OCI-M2 (cell line): ENCODE data around the gene XAGE1B.
"Not testable (repeated sequence)": the region's sequence is repeated elsewhere in the genome, so short reads cannot be mapped to it uniquely, and the experiment has no call there.

ENCODE experiments used
- DNase-seq: peaks from one replicate; lab custom pipeline; 2025; ENCODE audit not compliant: unreplicated experiment; lab: John Stamatoyannopoulos, UW

Gene XAGE1B, protein sequence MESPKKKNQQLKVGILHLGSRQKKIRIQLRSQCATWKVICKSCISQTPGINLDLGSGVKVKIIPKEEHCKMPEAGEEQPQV

DNA sequence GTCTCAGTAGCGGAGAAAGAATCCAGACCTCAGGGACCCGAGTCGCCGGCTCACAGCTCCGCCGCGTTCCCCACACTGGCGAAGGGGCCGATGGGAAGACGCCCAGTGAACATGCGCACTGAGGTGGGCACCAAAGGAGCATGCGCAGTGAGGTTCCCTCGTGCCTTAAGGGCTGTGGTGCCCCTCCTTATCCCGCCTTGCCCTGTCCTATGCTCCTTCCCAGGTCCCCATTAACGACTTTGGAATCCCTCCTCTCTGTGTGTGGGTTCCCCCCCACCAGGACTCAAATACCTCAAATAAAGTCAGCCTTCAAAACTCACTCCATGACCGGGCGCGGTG, at the start of gene XAGE1B:
TSS of gene XAGE1B (minus strand) at position 77 of the 339 bp plus-strand sequence. CDS start 1,536 bp downstream, outside the sequence.
- not testable (repeated sequence) for DNase-seq

DNA sequence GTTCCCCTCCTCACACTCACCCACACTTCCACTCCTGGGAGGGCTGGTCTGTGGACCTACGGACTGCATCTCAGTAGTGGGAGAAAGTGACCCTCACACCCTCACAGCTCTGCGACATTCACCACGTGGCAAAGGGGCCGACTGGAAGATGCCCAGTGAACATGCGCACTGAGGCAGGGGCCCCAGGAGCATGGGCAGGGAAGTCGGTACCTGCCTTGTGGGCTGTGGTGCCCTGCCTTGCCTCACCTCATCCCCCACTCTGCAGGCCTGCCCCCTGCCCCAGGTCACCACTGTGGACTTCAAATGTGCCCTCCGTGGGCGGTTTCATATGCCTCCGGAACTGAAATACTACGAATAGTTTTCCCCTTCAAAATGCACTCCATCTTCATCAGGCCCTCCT, 46.2 kb upstream of the XAGE1B start:
- DNase-seq, result no peak

DNA sequence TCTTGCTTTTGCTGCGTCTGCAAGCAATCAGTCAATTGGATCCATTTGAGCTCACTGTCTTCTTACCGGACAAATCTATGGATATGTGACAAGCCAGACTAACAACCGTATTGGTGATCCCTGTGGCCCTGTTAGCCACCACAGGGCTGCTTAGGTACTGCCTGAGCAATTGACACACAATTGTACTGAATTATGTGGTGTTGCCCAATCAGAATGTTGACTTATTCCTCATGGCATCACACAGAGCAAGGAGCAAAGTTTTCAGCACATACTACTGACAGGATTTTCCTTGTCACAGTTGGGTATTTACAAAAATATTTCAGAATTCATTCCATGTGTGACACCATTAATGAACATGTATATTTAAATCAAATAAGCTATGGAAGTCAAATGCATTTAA, 41.3 kb upstream of the XAGE1B start:
- DNase-seq, result no peak

DNA sequence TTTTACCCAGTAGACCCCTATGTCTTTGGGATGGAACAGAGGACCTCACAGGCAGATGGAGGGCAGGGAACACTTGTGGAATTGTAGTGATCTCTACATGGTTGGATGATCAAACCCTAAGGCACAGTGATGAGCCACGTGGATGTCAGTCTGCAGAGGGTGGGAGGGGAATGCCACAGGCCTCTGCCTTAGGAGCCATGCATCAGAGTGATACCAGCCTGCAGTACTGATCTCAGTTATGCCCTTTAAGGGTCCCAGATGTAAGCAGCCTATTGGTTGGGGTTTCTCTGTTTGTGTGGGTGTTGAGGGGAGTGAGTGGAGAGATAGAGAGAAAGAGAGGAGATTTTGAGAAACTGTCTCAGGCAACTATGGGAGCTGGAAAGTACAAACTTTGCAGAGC, 39.9 kb upstream of the XAGE1B start:
- DNase-seq, result no peak

DNA sequence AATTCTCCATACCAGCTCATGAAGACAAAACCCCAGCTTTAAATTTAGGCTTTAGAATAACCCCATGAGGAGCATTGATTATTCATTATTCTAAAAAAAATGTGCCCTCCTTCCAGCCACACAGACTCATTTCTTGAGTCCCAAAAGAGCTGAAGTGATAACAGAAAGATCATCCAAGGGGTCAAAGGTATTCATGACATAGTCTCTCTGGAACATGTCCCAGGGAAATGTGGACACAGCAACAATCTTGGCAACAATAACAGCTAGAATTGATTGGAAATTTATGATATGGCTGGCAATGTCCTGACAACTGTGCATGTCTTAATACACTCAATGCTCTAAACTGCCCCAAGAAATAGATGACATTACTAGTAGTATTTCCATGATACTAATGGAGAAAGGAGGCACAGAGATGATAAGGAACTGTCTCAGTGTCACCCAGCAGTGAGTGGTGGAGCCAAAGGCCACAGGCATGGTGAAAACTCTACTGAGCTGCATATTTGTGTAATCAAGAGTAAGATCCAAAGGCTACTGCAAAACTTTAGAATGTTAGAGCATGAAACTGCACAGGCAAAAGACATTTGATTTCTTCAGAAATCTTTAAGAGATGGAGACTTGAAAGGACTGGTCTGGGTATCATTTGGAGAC, 37.3 kb upstream of the XAGE1B start:
- no peak for DNase-seq

DNA sequence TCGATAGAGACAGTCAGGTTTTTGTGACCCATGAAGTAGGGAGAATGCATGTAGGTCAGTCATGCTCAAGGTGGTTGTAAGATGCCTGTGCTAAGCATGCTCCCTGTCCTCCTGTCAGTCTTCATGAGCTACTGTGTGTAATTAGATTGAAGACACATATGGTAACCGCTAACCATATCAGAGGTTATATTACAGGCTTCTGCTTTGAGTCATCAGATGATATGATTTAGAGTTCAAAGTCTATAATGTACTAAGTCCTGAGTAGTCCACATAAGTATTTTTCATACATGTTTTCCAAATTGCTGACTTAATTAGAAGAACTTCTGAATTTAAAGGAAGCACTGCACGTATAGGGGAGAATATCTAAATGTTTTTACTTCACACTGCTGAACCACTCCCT, 31.9 kb upstream of the XAGE1B start:
- not testable (repeated sequence) for DNase-seq

DNA sequence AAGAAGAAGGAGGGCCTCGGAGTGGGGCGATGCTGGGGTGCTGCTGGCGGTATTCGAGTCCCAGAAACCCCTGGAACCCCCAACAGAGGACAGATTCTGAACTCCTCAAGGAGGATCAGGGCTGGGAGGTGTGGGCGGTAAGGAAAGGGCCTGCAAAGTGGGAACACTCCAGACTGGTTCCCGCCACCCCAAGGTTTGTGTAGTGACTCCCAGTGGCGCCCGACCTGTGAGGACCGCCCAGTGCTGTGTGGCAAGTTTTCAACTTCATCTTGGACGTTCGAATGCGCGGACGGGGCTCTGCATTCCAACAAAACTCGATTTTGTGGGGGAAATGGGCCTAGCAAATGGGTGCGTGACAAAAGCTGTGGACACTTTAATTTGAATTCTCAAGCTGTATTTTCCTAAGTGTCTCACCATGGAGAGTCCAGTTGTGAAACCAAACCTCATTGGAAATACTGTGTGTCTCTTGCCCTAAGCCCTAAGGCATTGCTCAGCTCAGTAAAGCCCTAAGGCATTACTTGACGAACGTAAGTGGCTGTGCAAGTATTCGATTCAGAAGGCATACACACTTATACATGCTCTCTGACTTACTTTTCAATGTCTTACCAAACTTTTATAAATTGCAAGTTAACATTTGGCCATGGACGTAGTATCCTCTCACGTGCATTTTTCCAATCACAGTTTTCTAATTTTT, 27.4 kb upstream of the XAGE1B start:
- DNase-seq, result no peak

DNA sequence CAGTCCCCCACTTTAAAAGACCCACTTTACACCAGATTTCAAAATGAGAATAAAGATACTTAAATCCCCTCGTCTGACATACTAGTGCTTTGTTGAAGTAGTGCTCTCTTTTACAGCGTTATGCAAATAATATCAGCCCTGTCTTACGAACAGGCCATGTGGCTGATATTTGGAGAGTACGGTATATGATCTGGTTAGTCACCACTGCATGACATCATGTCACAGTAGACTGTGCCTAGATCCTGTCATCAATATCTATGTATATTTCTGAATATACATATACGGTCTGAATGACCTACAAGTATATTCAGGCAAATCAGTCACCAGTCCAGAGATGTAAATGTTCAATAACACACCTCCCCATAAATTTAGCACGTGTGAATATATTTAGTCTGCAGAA, 25.4 kb upstream of the XAGE1B start:
- DNase-seq, result no peak

DNA sequence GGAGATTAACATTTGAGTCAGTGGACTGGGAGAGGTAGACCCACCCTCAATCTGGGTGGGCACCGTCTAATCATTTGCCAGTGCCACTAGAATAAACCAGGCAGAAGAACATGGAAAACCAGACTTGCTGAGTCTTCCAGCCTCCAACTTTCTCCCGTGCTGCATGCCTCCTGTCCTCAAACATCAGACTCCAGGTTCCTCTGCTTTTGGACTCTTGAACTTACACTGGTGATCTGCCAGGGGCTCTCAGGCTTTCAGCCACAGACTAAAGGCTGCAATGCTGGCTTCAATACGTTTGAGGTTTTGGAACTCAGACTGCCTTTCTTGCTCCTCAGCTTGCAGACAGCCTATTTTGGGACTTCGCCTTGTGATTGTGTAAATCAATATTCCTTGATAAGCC, 24.2 kb upstream of the XAGE1B start:
- not testable (repeated sequence) for DNase-seq

DNA sequence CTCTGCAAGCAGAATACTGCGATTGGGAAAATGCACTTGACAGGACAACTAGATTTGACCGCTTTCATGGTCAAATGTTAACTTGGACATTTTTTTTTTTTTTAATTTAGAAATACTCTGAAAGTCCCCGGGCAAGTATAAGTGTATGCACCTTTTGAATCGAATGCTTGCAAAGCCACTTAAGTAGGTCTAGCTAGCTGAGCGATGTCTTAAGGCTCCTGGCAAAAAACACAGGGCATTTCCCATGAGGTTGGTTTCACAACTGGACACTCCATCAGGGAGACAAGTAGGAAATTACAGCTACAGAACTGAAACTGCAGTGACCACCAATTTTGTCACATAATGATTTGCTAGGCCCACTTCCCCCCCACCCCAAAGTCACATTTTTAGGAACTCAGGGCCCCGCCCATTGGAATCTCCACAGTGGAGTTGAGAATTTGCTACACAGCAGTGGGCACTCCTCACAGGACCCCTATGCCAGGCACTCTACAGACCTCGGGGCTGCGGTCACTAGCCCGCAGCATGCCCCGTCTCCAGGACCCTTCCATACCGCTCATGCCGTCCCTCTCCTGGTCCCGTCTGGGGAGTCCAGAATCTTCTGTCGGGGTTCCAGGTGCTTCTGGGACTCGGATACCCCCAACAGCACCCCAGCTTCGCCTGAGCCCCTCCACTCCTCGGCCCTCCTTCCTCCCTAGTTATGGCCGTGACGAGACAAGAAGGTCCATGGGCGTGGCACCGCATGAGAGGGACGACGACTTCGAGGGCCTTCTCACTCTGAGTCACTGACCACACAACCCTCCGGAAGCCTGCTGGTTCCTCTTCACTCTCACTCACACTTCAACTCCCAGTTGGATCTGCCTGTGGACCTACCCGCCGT, 515 bp downstream of the XAGE1B start:
- DNase-seq, result not testable (repeated sequence)

DNA sequence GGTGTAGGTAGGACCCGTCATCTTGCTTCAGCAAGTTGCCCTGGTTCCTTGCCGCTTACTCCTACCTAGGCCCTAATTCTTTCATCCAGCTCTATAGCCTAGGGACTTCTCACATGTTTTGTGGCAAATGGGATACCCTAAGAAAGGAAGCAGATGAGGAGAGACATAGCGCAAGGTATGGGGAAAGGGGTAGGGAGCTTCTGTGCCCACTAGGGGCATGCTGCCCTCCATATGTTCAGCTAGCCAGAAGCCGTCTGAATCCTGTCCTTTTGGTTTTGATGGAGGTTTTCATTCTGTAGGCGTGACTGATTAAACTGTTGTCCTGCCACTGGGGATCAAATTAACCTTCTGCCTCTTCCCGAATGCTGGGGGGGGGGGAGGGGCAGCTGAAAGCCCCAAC, 5.7 kb downstream of the XAGE1B start:
- DNase-seq, result not testable (repeated sequence)

DNA sequence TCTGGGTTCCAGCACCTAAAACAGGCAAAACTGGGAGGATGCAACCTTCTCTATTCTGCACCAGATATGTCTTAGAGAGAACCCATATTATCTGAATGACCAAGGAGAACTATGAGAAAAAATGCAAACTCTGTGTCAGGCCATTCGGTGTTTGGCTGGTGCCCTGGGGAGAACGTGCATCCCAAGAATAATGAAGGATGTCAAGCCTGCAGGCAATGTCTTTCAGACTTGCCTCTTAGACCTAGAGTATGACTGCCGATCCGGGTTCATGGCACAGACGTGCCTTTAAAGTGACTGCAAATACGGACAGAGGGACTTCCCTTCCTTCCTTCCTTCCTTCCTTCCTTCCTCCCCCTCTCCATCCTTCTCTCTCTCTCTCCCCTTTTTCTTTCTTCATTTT, 6.9 kb downstream of the XAGE1B start:
- no peak for DNase-seq

DNA sequence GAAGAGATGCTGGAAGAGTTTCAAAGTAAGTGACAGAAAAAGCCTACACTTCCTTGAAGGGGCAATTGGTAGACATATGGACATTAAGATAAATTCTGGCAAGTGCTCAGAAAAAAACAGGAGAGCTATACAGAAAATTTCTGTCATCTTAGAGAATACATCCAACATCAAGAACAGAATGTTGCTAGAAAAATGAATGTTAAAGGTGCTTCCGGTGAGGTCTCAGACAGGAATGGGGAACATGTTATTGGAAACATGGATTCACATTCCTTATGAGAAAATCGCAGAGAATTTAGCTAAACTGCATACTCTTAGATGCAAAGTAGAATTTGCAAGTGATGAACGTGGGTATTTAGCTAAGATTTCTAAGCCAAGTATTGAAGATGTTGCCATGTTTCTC, 9.5 kb downstream of the XAGE1B start:
- DNase-seq, result no peak

DNA sequence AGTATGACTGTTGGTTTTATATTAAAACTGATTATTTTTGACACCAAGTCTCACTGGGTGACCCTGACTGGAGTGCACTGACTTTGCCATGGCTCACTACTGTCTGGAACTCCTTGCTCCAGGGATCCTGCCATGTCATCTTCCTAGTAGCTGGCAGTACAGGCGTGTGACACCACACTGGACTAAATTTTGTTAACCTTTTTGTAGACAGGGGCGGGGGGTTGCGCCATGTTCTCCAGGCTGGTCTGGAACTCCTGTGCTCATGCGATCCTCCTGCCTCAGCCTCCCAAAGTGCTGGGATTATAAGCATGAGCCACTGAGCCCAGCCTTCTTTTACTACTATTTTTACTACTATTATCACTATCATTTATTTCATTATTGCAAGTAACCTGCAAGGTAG, 12.3 kb downstream of the XAGE1B start:
- no peak for DNase-seq

DNA sequence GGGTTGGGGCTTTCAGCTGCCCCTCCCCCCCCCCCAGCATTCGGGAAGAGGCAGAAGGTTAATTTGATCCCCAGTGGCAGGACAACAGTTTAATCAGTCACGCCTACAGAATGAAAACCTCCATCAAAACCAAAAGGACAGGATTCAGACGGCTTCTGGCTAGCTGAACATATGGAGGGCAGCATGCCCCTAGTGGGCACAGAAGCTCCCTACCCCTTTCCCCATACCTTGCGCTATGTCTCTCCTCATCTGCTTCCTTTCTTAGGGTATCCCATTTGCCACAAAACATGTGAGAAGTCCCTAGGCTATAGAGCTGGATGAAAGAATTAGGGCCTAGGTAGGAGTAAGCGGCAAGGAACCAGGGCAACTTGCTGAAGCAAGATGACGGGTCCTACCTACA, 15.5 kb downstream of the XAGE1B start:
- not testable (repeated sequence) for DNase-seq

DNA sequence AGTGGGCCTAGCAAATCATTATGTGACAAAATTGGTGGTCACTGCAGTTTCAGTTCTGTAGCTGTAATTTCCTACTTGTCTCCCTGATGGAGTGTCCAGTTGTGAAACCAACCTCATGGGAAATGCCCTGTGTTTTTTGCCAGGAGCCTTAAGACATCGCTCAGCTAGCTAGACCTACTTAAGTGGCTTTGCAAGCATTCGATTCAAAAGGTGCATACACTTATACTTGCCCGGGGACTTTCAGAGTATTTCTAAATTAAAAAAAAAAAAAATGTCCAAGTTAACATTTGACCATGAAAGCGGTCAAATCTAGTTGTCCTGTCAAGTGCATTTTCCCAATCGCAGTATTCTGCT, 20.5 kb downstream of the XAGE1B start:
- DNase-seq, result not testable (repeated sequence)

DNA sequence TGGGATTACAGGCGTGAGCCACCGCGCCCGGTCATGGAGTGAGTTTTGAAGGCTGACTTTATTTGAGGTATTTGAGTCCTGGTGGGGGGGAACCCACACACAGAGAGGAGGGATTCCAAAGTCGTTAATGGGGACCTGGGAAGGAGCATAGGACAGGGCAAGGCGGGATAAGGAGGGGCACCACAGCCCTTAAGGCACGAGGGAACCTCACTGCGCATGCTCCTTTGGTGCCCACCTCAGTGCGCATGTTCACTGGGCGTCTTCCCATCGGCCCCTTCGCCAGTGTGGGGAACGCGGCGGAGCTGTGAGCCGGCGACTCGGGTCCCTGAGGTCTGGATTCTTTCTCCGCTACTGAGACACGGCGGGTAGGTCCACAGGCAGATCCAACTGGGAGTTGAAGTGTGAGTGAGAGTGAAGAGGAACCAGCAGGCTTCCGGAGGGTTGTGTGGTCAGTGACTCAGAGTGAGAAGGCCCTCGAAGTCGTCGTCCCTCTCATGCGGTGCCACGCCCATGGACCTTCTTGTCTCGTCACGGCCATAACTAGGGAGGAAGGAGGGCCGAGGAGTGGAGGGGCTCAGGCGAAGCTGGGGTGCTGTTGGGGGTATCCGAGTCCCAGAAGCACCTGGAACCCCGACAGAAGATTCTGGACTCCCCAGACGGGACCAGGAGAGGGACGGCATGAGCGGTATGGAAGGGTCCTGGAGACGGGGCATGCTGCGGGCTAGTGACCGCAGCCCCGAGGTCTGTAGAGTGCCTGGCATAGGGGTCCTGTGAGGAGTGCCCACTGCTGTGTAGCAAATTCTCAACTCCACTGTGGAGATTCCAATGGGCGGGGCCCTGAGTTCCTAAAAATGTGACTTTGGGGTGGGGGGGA, 21.1 kb downstream of the XAGE1B start, which contains the start of gene XAGE1A:
TSS of gene XAGE1A (plus strand) at position 264 of the 874 bp plus-strand sequence. CDS start 1,554 bp downstream, outside the sequence.
- not testable (repeated sequence) for DNase-seq

DNA sequence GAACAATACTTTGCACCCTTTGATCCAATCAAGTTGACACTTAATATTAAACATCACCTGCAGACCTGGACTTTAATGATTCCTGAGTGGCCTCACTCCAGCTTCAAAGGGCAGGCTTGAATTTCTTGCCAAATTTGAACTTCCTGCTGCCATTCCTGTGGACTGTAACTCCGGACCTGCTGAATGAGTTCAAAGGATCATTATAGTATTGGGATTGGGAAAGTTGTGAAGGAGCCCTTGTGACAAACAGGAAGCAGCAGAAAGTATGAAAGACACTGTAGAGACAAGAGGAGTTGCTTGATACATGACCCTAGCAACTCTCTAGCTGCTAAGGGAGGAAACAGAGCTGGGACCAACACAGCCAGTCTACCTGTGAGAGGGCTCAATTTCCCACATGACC, 45.6 kb downstream of the XAGE1B start:
- DNase-seq, result not testable (repeated sequence)
